NCI-H146 treated with DMSO at 0.1 percent for 48 hours (cell line): ENCODE measurements around the gene GAGE12H.
"Not testable (repeated sequence)": the region's sequence is repeated elsewhere in the genome, so short reads cannot be mapped to it uniquely, and the experiment has no call there.

ENCODE experiments used
- DNase-seq: peaks from one replicate; lab custom pipeline; 2025; ENCODE audit not compliant: unreplicated experiment; lab: John Stamatoyannopoulos, UW

GAGE12H gene

GRCh38 chrX:49579649-49580048, at the start of gene GAGE12H:
TSS of gene GAGE12H (plus strand) at chrX:49579949. CDS start at chrX:49581104, 1,155 bp downstream.
- not testable (repeated sequence) for DNase-seq

- DNase-seq = not testable (repeated sequence)
Observed at GRCh38 chrX:49531877-49532276, 47.9 kb upstream of the GAGE12H start, which contains the start of gene GAGE12C. TSS of gene GAGE12C (plus strand) at chrX:49532177. CDS start at chrX:49533332, 1,155 bp downstream.

GRCh38 chrX:49541433-49541832, 38.3 kb upstream of the GAGE12H start, which contains the start of gene GAGE12D:
TSS of gene GAGE12D (plus strand) at chrX:49541733. CDS start at chrX:49542888, 1,155 bp downstream.
- not testable (repeated sequence) for DNase-seq

DNA sequence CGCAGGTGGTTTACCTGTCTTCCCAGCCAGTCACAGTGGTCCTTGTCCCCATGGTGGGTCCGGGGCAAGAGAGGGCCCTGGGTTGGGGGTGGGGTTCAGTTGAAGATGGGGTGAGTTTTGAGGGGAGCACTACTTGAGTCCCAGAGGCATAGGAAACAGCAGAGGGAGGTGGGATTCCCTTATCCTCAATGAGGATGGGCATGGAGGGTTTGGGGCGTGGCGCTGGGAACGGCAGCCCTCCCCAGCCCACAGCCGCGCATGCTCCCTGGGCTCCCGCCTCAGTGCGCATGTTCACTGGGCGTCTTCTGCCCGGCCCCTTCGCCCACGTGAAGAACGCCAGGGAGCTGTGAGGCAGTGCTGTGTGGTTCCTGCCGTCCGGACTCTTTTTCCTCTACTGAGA, 28.8 kb upstream of the GAGE12H start, which contains the start of gene GAGE12E:
Gene GAGE12E, plus strand, starts transcription at position 301 of the 400 bp plus-strand sequence. CDS start 1,155 bp downstream, outside the sequence.
- not testable (repeated sequence) for DNase-seq

GRCh38 chrX:49560542-49560941, 19.2 kb upstream of the GAGE12H start, which contains the start of gene GAGE12F:
TSS of gene GAGE12F (plus strand) at chrX:49560842. CDS start at chrX:49561997, 1,155 bp downstream.
- not testable (repeated sequence) for DNase-seq

DNA sequence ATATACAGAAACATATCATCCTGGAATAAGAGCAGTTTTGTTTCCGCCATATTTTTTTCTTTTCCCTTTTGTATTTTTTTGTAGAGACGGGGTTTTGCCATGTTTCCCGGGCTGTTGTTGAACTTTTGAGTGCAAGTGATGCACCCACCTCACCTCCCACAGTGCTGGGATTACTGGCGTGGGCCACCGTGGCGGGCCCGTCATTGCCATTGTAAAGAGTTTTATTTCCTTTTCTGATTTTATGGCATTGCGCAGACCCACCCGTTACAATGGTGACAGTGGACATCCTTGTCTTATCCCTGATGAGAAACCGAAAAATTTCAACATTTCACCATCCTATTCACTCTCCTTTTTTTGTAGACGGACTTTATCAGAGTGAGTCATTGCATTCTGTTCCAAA, 11.0 kb upstream of the GAGE12H start:
- DNase-seq = not testable (repeated sequence)

DNA sequence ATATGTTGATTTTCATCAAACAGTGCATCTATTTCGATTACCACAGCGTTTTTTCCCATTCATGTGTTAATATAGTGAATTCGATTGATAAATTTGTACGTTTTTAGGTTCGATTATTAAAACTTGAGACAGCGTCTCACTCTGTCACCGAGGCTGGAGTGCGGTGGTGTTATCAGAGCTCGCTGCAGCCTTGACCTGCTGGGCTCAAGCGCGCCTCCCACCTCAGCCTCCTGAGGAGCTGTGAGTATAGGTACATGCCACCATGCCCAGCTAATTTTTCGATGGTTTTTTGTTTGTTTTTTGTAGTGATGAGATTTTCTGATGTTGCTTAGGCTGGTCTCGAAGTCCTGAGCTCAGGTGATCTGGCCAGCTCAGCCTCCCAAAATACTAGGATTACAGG, 10.6 kb upstream of the GAGE12H start:
- DNase-seq = not testable (repeated sequence)

GRCh38 chrX:49570100-49570499, 9.6 kb upstream of the GAGE12H start, which contains the start of gene GAGE12G:
TSS of gene GAGE12G (plus strand) at chrX:49570400. CDS start at chrX:49571555, 1,155 bp downstream.
- DNase-seq = not testable (repeated sequence)

GRCh38 chrX:49589196-49589595, 9.4 kb downstream of the GAGE12H start, which contains the start of gene GAGE2A:
TSS of gene GAGE2A (plus strand) at chrX:49589496. CDS start at chrX:49590651, 1,155 bp downstream.
- not testable (repeated sequence) for DNase-seq

DNA sequence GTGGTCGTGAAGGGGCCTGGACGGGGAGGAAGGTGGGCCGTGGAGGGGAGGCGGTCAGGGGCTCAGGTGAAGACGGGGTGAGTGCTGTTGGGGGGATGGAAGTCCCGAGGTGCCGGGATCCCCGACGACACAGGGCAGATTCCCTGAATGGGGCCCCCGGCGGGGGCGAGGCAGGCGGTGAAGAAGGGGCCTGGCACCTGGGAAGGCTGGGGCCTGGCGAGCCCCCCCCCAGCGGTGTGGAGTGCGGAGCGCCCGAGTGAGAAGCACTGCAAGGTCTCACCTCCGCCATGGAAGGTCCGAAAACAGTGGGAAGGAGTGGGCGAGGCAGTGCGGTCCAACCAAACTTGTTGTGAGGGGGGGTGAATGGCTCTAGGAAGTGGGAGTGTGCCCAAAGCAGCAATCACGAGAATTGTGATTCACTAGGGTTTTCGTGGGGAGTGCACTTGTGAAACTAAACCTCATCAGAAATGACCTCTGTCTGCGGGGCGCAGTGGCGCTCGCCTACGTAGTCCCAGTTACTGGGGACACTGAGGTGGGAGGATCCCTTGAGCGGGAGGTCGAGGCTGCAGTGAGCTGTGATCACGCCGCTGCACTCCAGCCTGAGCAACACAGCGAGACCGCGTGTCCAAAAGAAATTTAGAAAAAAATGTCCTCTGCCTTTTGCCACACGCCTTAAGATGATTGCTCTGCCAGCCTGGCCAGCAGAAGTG, 10.2 kb downstream of the GAGE12H start:
- not testable (repeated sequence) for DNase-seq

DNA sequence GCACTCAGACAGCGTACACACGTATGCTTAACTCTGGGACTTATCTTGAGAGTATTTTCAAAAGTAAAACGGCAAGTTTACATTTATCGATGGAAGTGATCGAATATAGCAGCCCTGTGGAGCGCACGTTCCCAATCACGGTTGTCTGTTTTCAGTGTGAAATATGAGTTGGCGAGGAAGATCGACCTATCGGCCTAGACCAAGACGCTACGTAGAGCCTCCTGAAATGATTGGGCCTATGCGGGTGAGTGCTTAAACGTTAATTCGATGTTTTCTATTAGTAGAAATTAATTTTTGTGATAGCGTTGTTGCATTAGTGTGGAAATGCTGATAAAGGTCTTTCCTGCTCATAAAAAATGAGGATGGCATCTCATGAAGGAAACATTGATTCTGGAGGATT, 10.7 kb downstream of the GAGE12H start:
- DNase-seq = not testable (repeated sequence)

DNA sequence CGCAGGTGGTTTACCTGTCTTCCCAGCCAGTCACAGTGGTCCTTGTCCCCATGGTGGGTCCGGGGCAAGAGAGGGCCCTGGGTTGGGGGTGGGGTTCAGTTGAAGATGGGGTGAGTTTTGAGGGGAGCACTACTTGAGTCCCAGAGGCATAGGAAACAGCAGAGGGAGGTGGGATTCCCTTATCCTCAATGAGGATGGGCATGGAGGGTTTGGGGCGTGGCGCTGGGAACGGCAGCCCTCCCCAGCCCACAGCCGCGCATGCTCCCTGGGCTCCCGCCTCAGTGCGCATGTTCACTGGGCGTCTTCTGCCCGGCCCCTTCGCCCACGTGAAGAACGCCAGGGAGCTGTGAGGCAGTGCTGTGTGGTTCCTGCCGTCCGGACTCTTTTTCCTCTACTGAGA, 19.0 kb downstream of the GAGE12H start, which contains the start of gene GAGE1:
Gene GAGE1, plus strand, starts transcription at position 301 of the 400 bp plus-strand sequence. CDS start 1,155 bp downstream, outside the sequence.
- not testable (repeated sequence) for DNase-seq

- no peak for DNase-seq
Observed at GRCh38 chrX:49610718-49611310, 31.1 kb downstream of the GAGE12H start.

GRCh38 chrX:49618574-49618973, 38.8 kb downstream of the GAGE12H start:
- DNase-seq = no peak

- DNase-seq = no peak
Observed at GRCh38 chrX:49627086-49627777, 47.5 kb downstream of the GAGE12H start.
